KMS-11 (cell line): ENCODE data around the gene HDAC6.

Source experiments
- H2AFZ ChIP-seq: fragments of 200-600 bp; sonication (generic); 2 replicates; pipeline ENCODE4 v1.6.1; 2016; ENCODE audit warnings: antibody characterized with exemption, mixed run types, low read depth
- H3K27ac ChIP-seq: fragments of 200-600 bp; sonication (generic); 2 replicates; pipeline ENCODE4 v1.6.1; 2016; ENCODE audit warnings: mild to moderate bottlenecking, mixed run types
- H3K27me3 ChIP-seq: fragments of 200-600 bp; sonication (generic); 2 replicates; pipeline ENCODE4 v1.6.1; 2017; ENCODE audit warnings: mild to moderate bottlenecking, low read depth, mixed run types, moderate library complexity; ENCODE audit not compliant: insufficient read depth
- H3K36me3 ChIP-seq: fragments of 200-600 bp; sonication (generic); 2 replicates; pipeline ENCODE4 v1.6.1; 2017; ENCODE audit warnings: mild to moderate bottlenecking, mixed run types; ENCODE audit not compliant: insufficient read depth
- H3K4me1 ChIP-seq: fragments of 200-600 bp; sonication (generic); 2 replicates; pipeline ENCODE4 v1.6.1; 2016; ENCODE audit warnings: mild to moderate bottlenecking, low read depth, mixed run types; ENCODE audit not compliant: poor library complexity, severe bottlenecking
- H3K4me2 ChIP-seq: fragments of 200-600 bp; sonication (generic); 2 replicates; pipeline ENCODE4 v1.7.0; 2016; ENCODE audit warnings: mild to moderate bottlenecking, mixed run types
- H3K4me3 ChIP-seq: fragments of 200-600 bp; sonication (generic); IDR thresholded peaks from 2 replicates; pipeline ENCODE4 v1.6.1; 2017; ENCODE audit warnings: low read depth, low read length, mixed read lengths; ENCODE audit not compliant: insufficient read depth
- H3K79me2 ChIP-seq: fragments of 200-600 bp; sonication (generic); 2 replicates; pipeline ENCODE4 v1.6.1; 2016; ENCODE audit warnings: low read depth, mixed run types; ENCODE audit not compliant: insufficient read depth
- H3K9ac ChIP-seq: fragments of 200-600 bp; sonication (generic); 2 replicates; pipeline ENCODE4 v1.6.1; 2016; ENCODE audit warnings: mild to moderate bottlenecking, mixed run types
- H4K20me1 ChIP-seq: fragments of 200-600 bp; sonication (generic); 2 replicates; pipeline ENCODE4 v1.6.1; 2016; ENCODE audit warnings: mild to moderate bottlenecking, mixed run types; ENCODE audit not compliant: insufficient read depth
- CTCF ChIP-seq: fragments of 200-600 bp; sonication (generic); conservative IDR thresholded peaks from 2 replicates; pipeline ENCODE4 v1.6.1; 2017; ENCODE audit warnings: low read depth, mild to moderate bottlenecking, antibody characterized with exemption, low read length, moderate library complexity, mixed read lengths

Gene HDAC6

GRCh38 chrX:48790477-48790876 is 11.4 kb upstream of the HDAC6 start:
- Histone ChIP-seq H3K27ac (no peak overlapping the region), H3K9ac (no peak overlapping the region), H2AFZ (no peak overlapping the region), H3K4me1 (no peaks in the 10 kb centered on the region), H3K27me3 (no peaks in the 10 kb centered on the region), H3K79me2 (no peaks in the 10 kb centered on the region), H3K4me3 (no peak overlapping the region), H3K4me2 (no peak overlapping the region), H3K36me3 (no peaks in the 10 kb centered on the region), H4K20me1 (no peaks in the 10 kb centered on the region)
- TF ChIP-seq CTCF, result no peak

GRCh38 chrX:48791063-48791820 is 10.6 kb upstream of the HDAC6 start:
- Histone ChIP-seq H3K36me3 (no peaks in the 10 kb centered on the region), H3K4me2 (no peak overlapping the region), H3K4me3 (no peak overlapping the region), H3K27me3 (no peaks in the 10 kb centered on the region), H3K4me1 (no peaks in the 10 kb centered on the region), H3K27ac (no peak overlapping the region), H2AFZ (no peak overlapping the region), H4K20me1 (no peaks in the 10 kb centered on the region), H3K79me2 (no peaks in the 10 kb centered on the region), H3K9ac (no peak overlapping the region)
- TF ChIP-seq CTCF, result no peak

GRCh38 chrX:48792219-48792618 is 9.6 kb upstream of the HDAC6 start:
- Histone ChIP-seq H3K9ac (no peak overlapping the region), H2AFZ (no peak overlapping the region), H4K20me1 (no peaks in the 10 kb centered on the region), H3K36me3 (no peaks in the 10 kb centered on the region), H3K4me3 (no peak overlapping the region), H3K27me3 (no peaks in the 10 kb centered on the region), H3K4me2 (no peak overlapping the region), H3K79me2 (no peaks in the 10 kb centered on the region), H3K27ac (no peak overlapping the region), H3K4me1 (no peaks in the 10 kb centered on the region)
- no peak for TF ChIP-seq CTCF

GRCh38 chrX:48793935-48794334 is 7.9 kb upstream of the HDAC6 start:
- no peak for TF ChIP-seq CTCF

More at GRCh38 chrX:48793935-48794334, 7.9 kb upstream of the HDAC6 start:
- no peaks in the 10 kb centered on the region for H3K27me3 ChIP-seq
- no peaks in the 10 kb centered on the region for H3K36me3 ChIP-seq
- no peak overlapping the region for H3K27ac ChIP-seq
- H3K4me3 ChIP-seq, result no peak overlapping the region
- no peak overlapping the region for H3K9ac ChIP-seq
- H3K4me1 ChIP-seq, result no peaks in the 10 kb centered on the region
- H4K20me1 ChIP-seq, result no peaks in the 10 kb centered on the region
- no peak overlapping the region for H3K4me2 ChIP-seq
- H2AFZ ChIP-seq, result no peak overlapping the region
- no peaks in the 10 kb centered on the region for H3K79me2 ChIP-seq
